ENCODE measurements around the gene SPOCD1. TPM values are rescaled to one million over a fixed set of nuclear protein-coding genes. Genes with fewer than 3 reads are reported as not detected.
A peak's percentile ranks its signal among the peaks of the same experiment; 100 is the strongest.

Gene SPOCD1
- 1 to 10 TPM in 1 of 9 donors, under 1 TPM in 4, not detected in 4; 0.19 to 2.9 (median 0.46) TPM for total RNA-seq
- under 1 TPM in 1 of 2 donors, not detected in 1; 0.36 TPM for polyA plus RNA-seq
- long read RNA-seq, donor 1: 0 reads
- long read RNA-seq, donor 2, partial matches to known transcripts: 1 of 1 reads
- long read RNA-seq, donor 2, other reads (novel, unspliced or antisense): 0 of 1 reads
- long read RNA-seq, donor 3: 0 reads

- H3K27ac ChIP-seq: no peak within 1 kb of the TSS
- TF ChIP-seq CTCF (IDR thresholded peaks at IDR 0.05) (peak; percentile 26 to 68 (median 46)), POLR2A (IDR thresholded peaks at IDR 0.05) (no peak)
- no peaks in the 10 kb centered on the region for H3K36me3 ChIP-seq
- peak; percentile 51 to 89 (median 74) for ATAC-seq
- H3K9me3 ChIP-seq: peaks cover 0 to 3% (median 0%) of the 10 kb centered on the region in 12 donors
- peaks cover 0 to 4% (median 0%) of the 10 kb centered on the region in 12 donors for H3K4me1 ChIP-seq
- peak; percentile 42 to 86 (median 63) for DNase-seq
- 39 to 45% (median 40%) methylated on average over 23 of the region's 23 CpGs for WGBS, 4 donors
- H3K4me3 ChIP-seq: no peak within 1 kb of the TSS
- intact Hi-C loops (cut with DNase I): loop anchor here in 4 of 10 donors (5.0 to 10.0 kb wide), 3 partner anchors 146 to 249 kb away; no protein-coding TSS in a partner anchor
- H3K27me3 ChIP-seq: no peaks in the 10 kb centered on the region
These were observed at the start of gene SPOCD1 for GRCh38 chr1:31815752-31816500. Gene SPOCD1 (minus strand): TSS chr1:31816022. CDS start chr1:31815333, 689 bp downstream.

- WGBS, 4 donors: 90 to 98% (median 91%) methylated on average over 4 of the region's 4 CpGs
- TF ChIP-seq CTCF (IDR thresholded peaks at IDR 0.05) (no peak), POLR2A (IDR thresholded peaks at IDR 0.05) (no peak)
- no peak overlapping the region for H3K27ac ChIP-seq
- intact Hi-C loops (cut with DNase I): no loop called here
- H3K27me3 ChIP-seq: no peaks in the 10 kb centered on the region
- H3K4me1 ChIP-seq: no peaks in the 10 kb centered on the region
- DNase-seq (no peak), ATAC-seq (no peak)
- H3K36me3 ChIP-seq: no peaks in the 10 kb centered on the region
- H3K9me3 ChIP-seq: no peaks in the 10 kb centered on the region
- H3K4me3 ChIP-seq: no peak overlapping the region
These were observed 46.2 kb upstream of the SPOCD1 start for GRCh38 chr1:31862071-31862470.

GRCh38 chr1:31861346-31861745 is 45.5 kb upstream of the SPOCD1 start:
- 56 to 71% (median 62%) methylated on average over 5 of the region's 5 CpGs for WGBS, 4 donors
- H3K27me3 ChIP-seq: no peaks in the 10 kb centered on the region
- TF ChIP-seq POLR2A (IDR thresholded peaks at IDR 0.05) (no peak), CTCF (IDR thresholded peaks at IDR 0.05) (no peak)

GRCh38 chr1:31860581-31860980 is 44.8 kb upstream of the SPOCD1 start:
- DNase-seq (no peak), ATAC-seq (no peak)
- Histone ChIP-seq H3K4me1 (no peaks in the 10 kb centered on the region), H3K4me3 (no peak overlapping the region), H3K27me3 (no peaks in the 10 kb centered on the region), H3K36me3 (no peaks in the 10 kb centered on the region), H3K27ac (no peak overlapping the region), H3K9me3 (no peaks in the 10 kb centered on the region)
- no peak for TF ChIP-seq CTCF (IDR thresholded peaks at IDR 0.05)
- TF ChIP-seq POLR2A (IDR thresholded peaks at IDR 0.05): no peak
- intact Hi-C loops (cut with DNase I): no loop called here
- WGBS, 4 donors: 81 to 91% (median 87%) methylated on average over 7 of the region's 7 CpGs

More at GRCh38 chr1:31861346-31861745, 45.5 kb upstream of the SPOCD1 start:
- intact Hi-C loops (cut with DNase I): no loop called here
- no peak for DNase-seq
- H3K9me3 ChIP-seq: no peaks in the 10 kb centered on the region
- no peak for ATAC-seq
- no peaks in the 10 kb centered on the region for H3K36me3 ChIP-seq
- H3K27ac ChIP-seq: no peak overlapping the region
- H3K4me3 ChIP-seq: no peak overlapping the region
- H3K4me1 ChIP-seq: no peaks in the 10 kb centered on the region

All from heart left ventricle (tissue), 16 donors.